K562 (cell line): ENCODE measurements around the gene SKOR1. TPM values are rescaled to one million over a fixed set of nuclear protein-coding genes. Genes with fewer than 3 reads are reported as not detected.

Experiments
- BACH1 ChIP-seq: fragments of 200-800 bp; sonication (Bioruptor generic); IDR thresholded peaks from 2 replicates; pipeline ENCODE4 v1.6.1; 2016; ENCODE audit warnings: missing genetic modification characterization, missing compliant biosample characterization
- EP400 ChIP-seq: fragments of 450-650 bp; IDR thresholded peaks from 2 replicates; pipeline ENCODE4 v1.6.1; 2017; ENCODE audit warnings: antibody characterized with exemption, mild to moderate bottlenecking, moderate library complexity
- FOXP1 ChIP-seq: sonication (generic); formaldehyde crosslinking; IDR thresholded peaks from 2 replicates; pipeline ENCODE4 v1.8.0; 2022; ENCODE audit warnings: mild to moderate bottlenecking, missing genetic modification reagents
- HNRNPK ChIP-seq: fragments of 200-400 bp; formaldehyde crosslinking; IDR thresholded peaks from one replicate; pipeline ENCODE4 v1.6.1; 2018; ENCODE audit warnings: mild to moderate bottlenecking, low read depth, low read length; ENCODE audit not compliant: poor library complexity, severe bottlenecking
- KAT8 ChIP-seq: fragments of 450-650 bp; IDR thresholded peaks from 2 replicates; pipeline ENCODE4 v1.6.1; 2016; ENCODE audit warnings: low read depth, mild to moderate bottlenecking
- MBD1 ChIP-seq: fragments of 250-450 bp; sonication (Bioruptor Pico); IDR thresholded peaks from 2 replicates; pipeline ENCODE4 v1.8.0; 2022; ENCODE audit warnings: inconsistent platforms
- MTA1 ChIP-seq: fragments of 450-650 bp; IDR thresholded peaks from 2 replicates; pipeline ENCODE4 v1.6.1; 2017; ENCODE audit warnings: borderline replicate concordance
- PREB ChIP-seq: sonication (generic); formaldehyde crosslinking; IDR thresholded peaks from 2 replicates; pipeline ENCODE4 v1.8.1; 2023; ENCODE audit warnings: mild to moderate bottlenecking, missing genetic modification reagents
- PTRF ChIP-seq: fragments of 450-650 bp; IDR thresholded peaks from 2 replicates; pipeline ENCODE4 v1.6.1; 2016; ENCODE audit warnings: mild to moderate bottlenecking, missing genetic modification characterization, missing compliant biosample characterization
- TGIF2 ChIP-seq: sonication (generic); formaldehyde crosslinking; IDR thresholded peaks from 2 replicates; pipeline ENCODE4 v1.8.1; 2022; ENCODE audit warnings: mild to moderate bottlenecking, missing genetic modification reagents, moderate library complexity
- THAP12 ChIP-seq: fragments of 250-450 bp; sonication (Bioruptor Pico); IDR thresholded peaks from 2 replicates; pipeline ENCODE4 v1.9.0; 2021; ENCODE audit warnings: mild to moderate bottlenecking, inconsistent platforms
- USF2 ChIP-seq: sonication (generic); formaldehyde crosslinking; IDR thresholded peaks from 2 replicates; pipeline ENCODE4 v1.5.0; 2020; ENCODE audit warnings: missing genetic modification reagents
- ZNF699 ChIP-seq: fragments of 250-450 bp; sonication (Bioruptor Pico); IDR thresholded peaks from 2 replicates; pipeline ENCODE4 v1.8.0; 2021; ENCODE audit warnings: mild to moderate bottlenecking, moderate library complexity; ENCODE audit not compliant: insufficient replicate concordance
- ZNF79 ChIP-seq: fragments of 250-450 bp; sonication (Bioruptor Pico); IDR thresholded peaks from 2 replicates; pipeline ENCODE4 v1.4.0; 2020; ENCODE audit warnings: low read depth, mild to moderate bottlenecking, moderate library complexity
- polyA plus RNA-seq, 8 experiments: library from polyadenylated mRNA; depleted of rRNA in 4 of 8; stranded (reverse) in 5 of 8; unstranded in 3 of 8; fragments of >200 nt; fragmentation: Nextera tagmentation in 2 of 8; fragmentation: Illumina TruSeq in 1 of 8; extraction: Ambion mirVana in 2 of 8; extraction: Trizol in 1 of 8; gene quantifications; 2 replicates each; pipeline versions ENCODE4 v1.2.1 to v1.2.3, GENCODE V29; 2011 to 2014; ENCODE audit warnings: inconsistent platforms in 1 of 8, missing spikeins in 1 of 8
- total RNA-seq, 7 experiments: library from RNA; depleted of rRNA in 6 of 7; stranded (reverse); fragments of >200 nt in 6 of 7; fragmentation: Illumina TruSeq in 2 of 7; extraction: Trizol in 2 of 7; gene quantifications; 2 replicates each; pipeline versions ENCODE4 v1.2.1 to v1.2.3, GENCODE V29; 2011 to 2021; ENCODE audit warnings: low replicate concordance in 1 of 7

Gene SKOR1
- total and polyA plus RNA-seq, 9 of the 15 experiments (the other 6 are each of a cell fraction or from before 2014, with no cell fraction given) = 0.04 to 0.41 (median 0.09) TPM; not detected in 3

- TF ChIP-seq USF2 (CRISPR knock-in tag) (no peak), THAP12 (CRISPR knock-in tag) (no peak), KAT8 (no peak), ZNF699 (CRISPR knock-in tag) (no peak), MBD1 (CRISPR knock-in tag) (no peak), MTA1 (no peak), HNRNPK (no peak), EP400 (peak; percentile 70; the same call in 1 of the 2 replicates), TGIF2 (CRISPR knock-in tag) (no peak), ZNF79 (CRISPR knock-in tag) (no peak), PTRF (tag) (no peak), BACH1 (tag) (no peak), FOXP1 (peak; percentile 92; the same call in 1 of the 2 replicates), PREB (CRISPR knock-in tag) (no peak)
Observed at GRCh38 chr15:67863442-67863987, 38.2 kb downstream of the SKOR1 start (continued).
